NCI-H1417 treated with DMSO at 0.1 percent for 48 hours (cell line): ENCODE results near the gene CPSF4L.

ENCODE experiments used
- DNase-seq: peaks from one replicate; lab custom pipeline; 2025; lab: John Stamatoyannopoulos, UW

The CPSF4L gene

GRCh38 chr17:73232587-73233373, 28.9 kb downstream of the CPSF4L start:
- no peak for DNase-seq

GRCh38 chr17:73231841-73232586, 29.7 kb downstream of the CPSF4L start:
- DNase-seq, result peak; percentile 83

- no peak for DNase-seq
Observed at GRCh38 chr17:73231395-73231794, 30.3 kb downstream of the CPSF4L start.

GRCh38 chr17:73230088-73230487, 31.6 kb downstream of the CPSF4L start:
- DNase-seq, result no peak

- no peak for DNase-seq
Observed at GRCh38 chr17:73228748-73229236, 32.9 kb downstream of the CPSF4L start.

- no peak for DNase-seq
Observed at GRCh38 chr17:73227944-73228343, 33.7 kb downstream of the CPSF4L start.

- no peak for DNase-seq
Observed at GRCh38 chr17:73227379-73227778, 34.3 kb downstream of the CPSF4L start.

- DNase-seq, result no peak
Observed at GRCh38 chr17:73226556-73227172, 35.0 kb downstream of the CPSF4L start.

- no peak for DNase-seq
Observed at GRCh38 chr17:73224663-73225305, 36.9 kb downstream of the CPSF4L start.

- no peak for DNase-seq
Observed at GRCh38 chr17:73224237-73224636, 37.4 kb downstream of the CPSF4L start.

GRCh38 chr17:73223626-73224230, 38.0 kb downstream of the CPSF4L start:
- DNase-seq, result no peak

- DNase-seq, result no peak
Observed at GRCh38 chr17:73215447-73215846, 46.2 kb downstream of the CPSF4L start.

- DNase-seq, result no peak
Observed at GRCh38 chr17:73214851-73215250, 46.8 kb downstream of the CPSF4L start.

- DNase-seq, result no peak
Observed at GRCh38 chr17:73214008-73214407, 47.7 kb downstream of the CPSF4L start.

GRCh38 chr17:73211745-73212144, 49.9 kb downstream of the CPSF4L start:
- DNase-seq, result no peak

GRCh38 chr17:73210002-73210678, 51.5 kb downstream of the CPSF4L start:
- no peak for DNase-seq

GRCh38 chr17:73209436-73209835, 52.2 kb downstream of the CPSF4L start:
- DNase-seq, result no peak

- no peak for DNase-seq
Observed at GRCh38 chr17:73208139-73208827, 53.4 kb downstream of the CPSF4L start.

- DNase-seq, result peak; percentile 15
Observed at GRCh38 chr17:73205459-73205961, 56.2 kb downstream of the CPSF4L start.

GRCh38 chr17:73203788-73204479, 57.7 kb downstream of the CPSF4L start:
- DNase-seq, result no peak
